Femur (tissue), 1 donor: Measurements from ENCODE around the gene ADAMTS17.
"Not testable (repeated sequence)": the region's sequence is repeated elsewhere in the genome, so short reads cannot be mapped to it uniquely, and the experiment has no call there.

Experiments
- DNase-seq: peaks from one replicate; pipeline ENCODE4 v3.0.0-alpha.2; 2017

Gene ADAMTS17

DNA sequence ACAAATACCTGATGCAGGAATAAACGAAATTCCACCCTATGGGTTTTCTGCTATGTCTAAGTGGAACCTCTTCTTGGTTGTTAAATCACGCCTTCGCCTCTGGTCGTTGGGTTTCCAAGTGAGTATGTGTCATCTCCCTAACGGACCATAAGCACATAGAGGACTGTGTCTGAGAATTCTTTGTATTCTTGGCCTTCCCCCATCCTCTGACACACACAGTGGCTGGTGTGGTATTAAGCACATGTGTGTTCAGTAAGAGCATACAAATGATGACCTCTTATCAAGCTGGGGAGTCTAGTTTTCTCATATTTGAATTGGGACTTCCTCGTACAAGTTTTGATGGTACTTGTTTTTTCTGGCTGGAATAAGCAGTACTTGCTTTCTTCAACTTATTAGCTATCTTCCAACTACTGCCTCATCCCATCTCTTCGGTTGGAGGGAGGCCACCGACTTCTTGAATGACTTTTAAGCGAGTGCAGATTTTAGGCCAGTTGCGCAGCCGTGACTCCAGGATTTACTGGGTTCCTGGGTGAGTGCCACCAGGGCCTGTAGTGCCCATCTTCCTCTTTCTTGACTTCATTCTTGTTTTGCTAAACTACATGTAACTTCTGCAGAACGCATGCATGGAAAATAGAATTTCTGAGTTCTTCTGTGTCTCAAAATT, 240.2 kb downstream of the ADAMTS17 start:
- DNase-seq = no peak

DNA sequence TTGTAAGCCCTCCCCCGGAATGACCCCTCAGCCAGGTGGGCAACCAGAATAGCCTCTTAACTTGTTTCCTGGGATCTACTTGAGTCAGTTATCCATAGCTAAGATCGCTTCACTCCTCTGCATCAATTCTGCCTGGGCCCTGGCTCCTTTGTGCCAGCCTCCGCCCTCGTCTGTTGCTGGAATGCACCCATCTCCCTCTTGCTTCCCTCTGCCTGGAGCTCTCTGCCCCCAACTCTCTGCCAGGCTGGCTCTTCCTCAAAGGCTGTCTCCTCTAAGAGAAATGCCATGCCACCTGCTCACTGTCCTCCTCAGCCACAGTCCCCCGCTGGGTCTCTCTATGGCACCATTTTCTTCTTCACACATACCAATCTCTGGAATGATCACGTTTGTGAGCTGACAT, 240.8 kb downstream of the ADAMTS17 start:
- DNase-seq = no peak

GRCh38 chr15:100099976-100100375, 241.8 kb downstream of the ADAMTS17 start:
- DNase-seq = no peak

- DNase-seq = no peak
Measured at GRCh38 chr15:100098705-100099104, 243.1 kb downstream of the ADAMTS17 start.

DNA sequence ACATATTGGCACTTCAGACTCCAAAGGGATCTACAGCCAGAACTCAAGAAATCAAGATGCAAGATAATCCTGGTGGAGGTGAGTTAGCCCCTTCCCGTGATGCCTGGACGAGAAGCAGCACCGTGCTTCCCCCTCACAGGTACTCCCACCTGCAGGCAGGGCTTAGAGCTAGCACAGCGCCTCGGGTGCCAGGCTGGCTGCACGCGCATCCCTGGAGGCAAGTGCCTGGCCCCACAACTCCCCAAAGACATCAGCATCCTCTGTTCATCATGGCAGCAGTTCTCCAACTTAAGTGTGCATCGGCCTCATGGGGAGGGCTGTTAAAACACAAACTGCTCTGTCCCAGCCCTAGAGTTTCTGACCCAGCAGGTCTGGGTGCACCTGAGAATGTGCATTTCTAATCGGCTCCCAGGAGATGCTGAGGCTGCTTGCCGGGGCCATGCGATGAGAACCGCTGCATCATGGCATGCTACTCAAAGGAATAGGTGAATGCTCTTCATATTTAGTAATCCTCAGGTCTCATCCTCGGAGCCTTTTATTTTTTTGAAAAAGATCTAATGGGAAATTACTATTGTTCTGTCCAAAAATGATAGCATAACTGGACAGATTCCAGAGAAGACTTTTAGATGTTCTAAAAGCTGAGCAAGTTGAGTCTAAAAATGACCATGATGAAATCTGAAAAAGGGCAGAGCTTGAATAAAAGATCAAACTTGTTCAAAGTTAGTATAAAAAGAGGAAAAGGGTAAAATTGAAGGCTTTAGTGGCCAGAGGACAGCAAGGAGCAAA, 244.2 kb downstream of the ADAMTS17 start:
- DNase-seq = no peak

DNA sequence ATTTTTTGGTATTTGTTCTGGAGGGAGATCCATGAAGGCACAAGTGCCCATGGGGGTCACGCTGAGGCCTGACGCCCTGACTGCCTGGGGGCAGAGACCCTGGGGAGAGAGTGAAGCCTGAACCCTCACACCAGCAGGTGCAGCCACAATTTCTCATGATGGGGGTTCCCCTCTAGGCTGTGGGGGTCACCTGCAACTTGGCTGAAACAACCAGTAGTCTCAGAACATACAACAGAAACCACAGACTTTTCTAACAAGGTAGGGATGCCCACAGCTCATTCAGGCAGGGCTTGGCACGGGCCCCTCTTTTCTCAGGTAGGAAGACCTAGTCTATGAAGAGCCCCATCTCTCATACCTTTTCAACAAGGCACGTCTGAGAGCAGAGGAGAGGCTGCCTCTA, 245.1 kb downstream of the ADAMTS17 start:
- DNase-seq = no peak

DNA sequence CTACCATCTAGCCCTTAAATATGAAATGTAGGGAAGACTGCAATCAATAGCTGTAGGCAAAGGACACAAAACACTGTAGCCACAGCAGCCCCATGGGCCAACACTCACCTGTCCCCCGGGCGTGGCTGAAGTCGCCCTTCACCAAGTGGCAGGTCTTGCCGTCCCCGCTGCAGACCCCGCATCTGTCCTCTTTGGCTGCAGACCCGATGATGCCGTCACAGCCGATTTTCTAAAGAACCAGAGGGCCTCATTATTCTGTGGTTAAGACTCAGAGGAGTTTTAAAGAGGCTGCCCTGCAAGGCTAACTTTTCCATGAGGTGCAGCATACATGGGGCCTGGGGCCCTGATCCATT, 245.6 kb downstream of the ADAMTS17 start:
- no peak for DNase-seq

DNA sequence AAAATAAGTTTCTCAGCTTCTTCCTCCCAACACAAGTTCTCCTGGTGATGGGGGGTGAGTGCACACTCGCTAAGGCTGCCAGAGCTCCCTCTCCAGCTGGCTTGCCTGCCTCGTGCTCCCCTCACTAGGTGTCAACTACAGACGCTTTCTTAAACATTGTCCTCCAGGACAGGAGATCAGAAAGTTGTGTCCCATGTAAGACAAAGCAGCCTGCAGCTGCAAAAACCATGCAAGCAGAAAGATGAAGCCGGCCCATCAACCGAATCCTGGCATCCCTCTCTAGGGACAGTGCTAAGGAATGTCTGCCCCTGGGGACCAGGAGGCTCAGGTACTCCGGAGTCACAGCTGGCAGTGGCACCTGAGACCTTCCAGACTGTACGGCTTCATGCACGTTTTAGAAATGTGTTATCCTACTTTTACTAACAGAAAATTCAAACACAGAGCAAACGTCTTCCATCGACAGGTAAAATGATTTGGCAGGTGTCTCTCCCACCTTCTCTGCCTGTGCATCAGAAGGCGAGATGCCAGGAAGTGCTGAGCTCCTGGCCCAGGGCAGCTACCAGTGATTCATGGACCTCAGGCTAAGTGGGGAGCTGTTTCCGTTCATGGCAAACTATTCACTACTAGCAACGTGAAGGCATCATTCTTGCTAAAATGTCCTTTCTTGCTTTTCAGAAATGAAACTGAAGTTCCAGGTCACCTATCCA, 246.1 kb downstream of the ADAMTS17 start:
- DNase-seq = no peak

DNA sequence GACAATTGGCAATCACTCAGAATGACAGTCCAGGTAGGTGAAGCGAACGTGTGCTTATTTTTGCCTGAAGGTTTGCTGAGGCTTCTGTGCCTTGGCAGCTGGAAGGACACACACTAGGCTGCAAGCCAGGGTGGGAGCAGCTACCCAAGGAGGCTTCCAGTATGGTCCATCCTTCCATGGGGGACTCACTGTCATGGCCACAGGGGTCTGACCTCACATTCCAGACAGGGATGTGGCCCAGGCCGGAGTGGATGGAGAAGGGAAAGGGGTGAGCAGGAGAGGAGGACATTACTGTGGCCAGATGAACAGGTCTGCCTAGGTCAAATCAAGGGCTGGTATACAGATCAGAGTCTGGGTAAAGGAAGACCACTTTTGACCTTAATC, 247.7 kb downstream of the ADAMTS17 start:
- DNase-seq = no peak

GRCh38 chr15:100093211-100094126, 248.3 kb downstream of the ADAMTS17 start:
- no peak for DNase-seq

- no peak for DNase-seq
Measured at GRCh38 chr15:100092034-100092433, 249.7 kb downstream of the ADAMTS17 start.

DNA sequence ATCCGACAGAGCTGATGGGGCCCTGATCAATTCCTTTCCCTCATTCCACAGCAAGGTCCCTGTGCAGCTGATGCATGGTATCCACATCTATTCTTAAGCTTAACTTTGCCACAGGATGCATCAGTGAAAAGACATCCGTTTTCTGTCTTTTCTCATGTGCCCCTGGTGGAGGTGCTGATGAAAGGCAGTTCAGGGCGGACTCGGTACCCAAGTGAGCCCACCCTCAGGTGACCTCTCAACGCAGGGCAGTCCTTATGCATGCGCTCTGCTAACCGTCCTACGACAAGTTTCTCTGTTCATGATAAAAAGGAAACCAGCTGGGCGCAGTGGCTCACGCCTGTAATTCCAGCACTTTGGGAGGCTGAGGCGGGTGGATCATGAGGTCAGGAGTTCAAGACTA, 251.4 kb downstream of the ADAMTS17 start:
- no peak for DNase-seq

- DNase-seq = not testable (repeated sequence)
Measured at GRCh38 chr15:100084042-100084821, 257.5 kb downstream of the ADAMTS17 start.

DNA sequence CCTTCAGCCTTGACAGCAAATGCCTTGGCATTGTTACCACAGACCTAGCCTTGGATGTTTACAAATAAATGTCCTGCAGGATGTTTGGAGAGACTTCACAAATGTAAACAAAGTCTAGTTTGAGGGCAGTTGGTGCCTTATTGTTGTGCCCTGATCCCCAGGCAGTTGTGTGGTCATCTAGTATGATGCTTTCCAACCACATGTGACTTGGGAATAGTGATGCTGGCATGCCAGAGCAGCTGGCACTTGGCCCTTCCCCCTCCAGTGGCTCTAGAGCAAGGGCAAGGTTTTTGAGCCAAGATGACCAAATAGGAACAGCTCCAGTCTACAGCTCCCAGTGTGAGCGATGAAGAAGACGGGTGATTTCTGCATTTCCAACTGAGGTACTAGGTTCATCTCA, 258.2 kb downstream of the ADAMTS17 start:
- no peak for DNase-seq

GRCh38 chr15:100082761-100083402, 258.9 kb downstream of the ADAMTS17 start:
- no peak for DNase-seq

DNA sequence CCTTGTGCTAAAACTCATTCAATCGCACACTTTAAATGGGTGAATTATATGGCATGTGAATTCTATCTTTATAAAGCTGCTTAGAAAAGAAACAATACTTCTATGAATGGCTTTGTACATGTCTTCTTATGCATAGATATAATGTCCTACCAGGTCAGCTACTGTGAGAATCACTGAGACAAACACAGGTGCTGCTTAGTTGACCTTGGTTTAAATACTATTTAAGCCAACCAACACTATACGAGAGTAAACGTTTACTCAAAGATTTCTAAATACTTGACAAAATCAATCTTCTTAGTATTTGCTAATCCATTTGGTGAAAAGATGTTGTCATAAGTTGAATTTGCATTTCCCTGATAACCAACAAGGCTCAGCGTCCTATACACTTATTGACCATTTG, 260.3 kb downstream of the ADAMTS17 start:
- DNase-seq = no peak

- DNase-seq = no peak
Measured at GRCh38 chr15:100078511-100079220, 263.1 kb downstream of the ADAMTS17 start.

GRCh38 chr15:100075229-100075628, 266.5 kb downstream of the ADAMTS17 start:
- no peak for DNase-seq

GRCh38 chr15:100073982-100074381, 267.8 kb downstream of the ADAMTS17 start:
- DNase-seq = no peak

DNA sequence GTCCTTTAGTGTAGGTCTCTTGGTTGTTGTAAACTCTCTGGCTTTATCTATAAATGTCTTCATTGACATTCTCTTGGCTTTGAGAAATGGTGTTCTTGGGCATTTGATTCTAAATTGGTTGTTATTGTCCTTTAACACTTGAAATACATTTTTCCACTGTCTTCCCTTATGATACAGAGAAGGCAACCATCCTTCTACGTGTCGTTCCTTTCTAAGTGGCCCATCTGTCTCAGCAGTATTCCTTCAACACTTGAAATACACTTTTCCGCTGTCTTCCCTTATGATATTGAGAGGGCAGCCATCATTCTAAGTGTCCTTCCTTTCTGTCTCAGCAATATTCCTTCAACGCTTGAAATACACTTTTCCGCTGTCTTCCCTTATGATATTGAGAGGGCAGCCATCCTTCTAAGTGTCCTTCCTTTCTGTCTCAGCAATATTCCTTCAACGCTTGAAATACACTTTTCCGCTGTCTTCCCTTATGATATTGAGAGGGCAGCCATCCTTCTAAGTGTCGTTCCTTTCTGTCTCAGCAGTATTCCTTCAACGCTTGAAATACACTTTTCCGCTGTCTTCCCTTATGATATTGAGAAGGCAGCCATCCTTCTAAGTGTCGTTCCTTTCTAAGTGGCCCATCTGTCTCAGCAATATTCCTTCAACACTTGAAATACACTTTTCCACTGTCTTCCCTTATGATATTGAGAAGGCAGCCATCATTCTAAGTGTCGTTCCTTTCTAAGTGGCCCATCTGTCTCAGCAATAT, 275.1 kb downstream of the ADAMTS17 start:
- not testable (repeated sequence) for DNase-seq
